H1 (cell line): ENCODE results near the gene SOCS4. TPM values are rescaled to one million over a fixed set of nuclear protein-coding genes. Genes with fewer than 3 reads are reported as not detected.

Experiments used
- CTCF ChIA-PET: fragments of 300-600 bp; sonication (Branson Sonifier 250); formaldehyde crosslinking; loops from one replicate; lab custom pipeline; 2021; ENCODE audit not compliant: partially characterized antibody; lab: Charles Lee
- POLR2A ChIA-PET: fragments of 300-600 bp; sonication (Branson Sonifier 250); formaldehyde crosslinking; loops from one replicate; lab custom pipeline; 2021; ENCODE audit warnings: inconsistent platforms; ENCODE audit not compliant: partially characterized antibody; lab: Charles Lee
- DNase-seq, 2 experiments: peaks; one replicate each; pipeline versions ENCODE4 v3.0.0 to v3.0.0-alpha.2; 2010 to 2022; ENCODE audit warnings: low spot score in 2 of 2, low read depth in 1 of 2, mixed read lengths in 1 of 2
- FAIRE-seq: peaks from 2 replicates; lab custom pipeline; 2011; peaks lifted over from hg19 to GRCh38; lab: Jason Lieb, UNC
- H2AFZ ChIP-seq: 2 replicates; pipeline ENCODE4 v1.8.1; 2012; ENCODE audit warnings: low read length, inconsistent platforms
- H2AK5ac ChIP-seq: 2 replicates; pipeline ENCODE4 v1.6.1; 2013; ENCODE audit warnings: low read depth, low read length
- H2BK120ac ChIP-seq: replicated peaks from 2 replicates; pipeline ENCODE3; 2013; ENCODE audit warnings: low read depth, low read length, inconsistent platforms
- H2BK12ac ChIP-seq: 2 replicates; pipeline ENCODE4 v1.6.1; 2013; ENCODE audit warnings: low read depth, low read length
- H2BK15ac ChIP-seq: 2 replicates; pipeline ENCODE4 v1.6.1; 2013; ENCODE audit warnings: low read length
- H2BK20ac ChIP-seq: 2 replicates; pipeline ENCODE4 v1.6.1; 2013; ENCODE audit warnings: low read length
- H2BK5ac ChIP-seq: 2 replicates; pipeline ENCODE4 v1.6.1; 2013; ENCODE audit warnings: low read depth, low read length
- H3K14ac ChIP-seq: 2 replicates; pipeline ENCODE4 v1.6.1; 2013; ENCODE audit warnings: inconsistent platforms; ENCODE audit not compliant: insufficient read length
- H3K18ac ChIP-seq: 2 replicates; pipeline ENCODE4 v1.6.1; 2013; ENCODE audit warnings: low read length; ENCODE audit errors: extremely low read depth
- H3K23ac ChIP-seq: 2 replicates; pipeline ENCODE4 v1.6.1; 2013; ENCODE audit warnings: inconsistent platforms; ENCODE audit not compliant: insufficient read length
- H3K23me2 ChIP-seq: 2 replicates; pipeline ENCODE4 v1.6.1; 2013; ENCODE audit warnings: low read depth, low read length
- H3K27ac ChIP-seq: 2 replicates; pipeline ENCODE4 v1.6.1; 2011; ENCODE audit warnings: low read depth, low read length, inconsistent platforms
- H3K27me3 ChIP-seq, 4 experiments: replicated peaks in 1 of 4; 1 replicate in 1 of 4; 2 replicates in 3 of 4; pipeline versions ENCODE4 v1.6.1 to v1.8.1; 2011 to 2013; ENCODE audit warnings: low read length in 3 of 4, mild to moderate bottlenecking in 3 of 4, inconsistent platforms in 2 of 4, mixed read lengths in 2 of 4, moderate library complexity in 1 of 4; ENCODE audit not compliant: control insufficient read depth in 3 of 4, insufficient read depth in 3 of 4; ENCODE audit errors: extremely low read depth in 1 of 4
- H3K36me3 ChIP-seq, 4 experiments: 2 replicates each; pipeline versions ENCODE4 v1.6.1 to v1.8.1; 2011 to 2013; ENCODE audit warnings: mild to moderate bottlenecking in 4 of 4, low read length in 3 of 4, moderate library complexity in 2 of 4, control low read depth in 1 of 4, inconsistent platforms in 1 of 4; ENCODE audit not compliant: insufficient read depth in 4 of 4, control insufficient read depth in 2 of 4
- H3K4ac ChIP-seq: replicated peaks from 2 replicates; pipeline ENCODE3; 2013; ENCODE audit warnings: low read length, low read depth, mixed read lengths, inconsistent platforms; ENCODE audit not compliant: insufficient read length
- H3K4me1 ChIP-seq, 4 experiments: replicated peaks in 1 of 4; 1 replicate in 1 of 4; 2 replicates in 3 of 4; pipeline versions ENCODE4 v1.6.1 to v1.8.1; 2011 to 2013; ENCODE audit warnings: low read length in 3 of 4, inconsistent platforms in 2 of 4, mixed read lengths in 1 of 4; ENCODE audit not compliant: insufficient read depth in 4 of 4, control insufficient read depth in 3 of 4
- H3K4me2 ChIP-seq, 2 experiments: 2 replicates each; pipeline versions ENCODE4 v1.6.1 to v1.8.1; 2011 to 2013; ENCODE audit warnings: low read depth in 2 of 2, low read length in 2 of 2, control low read depth in 1 of 2, inconsistent platforms in 1 of 2, mild to moderate bottlenecking in 1 of 2; ENCODE audit not compliant: insufficient read depth in 1 of 2
- H3K4me3 ChIP-seq, 4 experiments: fragments of 200-600, 300-600 bp in 1 of 4; sonication (generic), shearing (Covaris generic), sonication (Bioruptor Twin) in 1 of 4; 2 replicates each; pipeline versions ENCODE4 v1.5.1 to v1.8.1; 2011 to 2016; ENCODE audit warnings: low read length in 4 of 4, low read depth in 3 of 4, control low read depth in 2 of 4, inconsistent platforms in 2 of 4, mild to moderate bottlenecking in 2 of 4, mixed read lengths in 1 of 4, moderate library complexity in 1 of 4; ENCODE audit not compliant: insufficient read depth in 2 of 4; ENCODE audit errors: extremely low read depth in 1 of 4
- H3K56ac ChIP-seq: replicated peaks from 2 replicates; pipeline ENCODE3; 2013; ENCODE audit warnings: low read depth, mild to moderate bottlenecking, mixed read lengths, low read length, inconsistent platforms; ENCODE audit not compliant: insufficient read length
- H3K79me1 ChIP-seq: 2 replicates; pipeline ENCODE4 v1.6.1; 2013; ENCODE audit warnings: low read depth, low read length, control low read depth
- H3K79me2 ChIP-seq, 2 experiments: 2 replicates each; pipeline versions ENCODE4 v1.6.1 to v1.8.1; 2012 to 2013; ENCODE audit warnings: low read length in 2 of 2, mild to moderate bottlenecking in 2 of 2, inconsistent platforms in 1 of 2; ENCODE audit not compliant: insufficient read depth in 2 of 2, control insufficient read depth in 1 of 2
- H3K9ac ChIP-seq, 4 experiments: replicated peaks in 1 of 4; 1 replicate in 1 of 4; 2 replicates in 3 of 4; pipeline versions ENCODE4 v1.6.1 to v1.8.1; 2011 to 2013; ENCODE audit warnings: low read depth in 3 of 4, low read length in 3 of 4, control low read depth in 2 of 4, mild to moderate bottlenecking in 2 of 4, moderate library complexity in 2 of 4, inconsistent platforms in 1 of 4; ENCODE audit errors: extremely low read depth in 1 of 4
- H3K9me3 ChIP-seq, 2 experiments: 2 replicates each; pipeline versions ENCODE4 v1.6.1 to v1.8.1; 2012 to 2013; ENCODE audit warnings: mild to moderate bottlenecking in 2 of 2, moderate library complexity in 2 of 2, control low read depth in 1 of 2, inconsistent platforms in 1 of 2, low read depth in 1 of 2, low read length in 1 of 2, mixed read lengths in 1 of 2; ENCODE audit not compliant: insufficient read depth in 2 of 2
- H4K20me1 ChIP-seq, 2 experiments: replicated peaks in 1 of 2; 2 replicates each; pipeline versions ENCODE3 to v1.8.1; 2011 to 2013; ENCODE audit warnings: inconsistent platforms in 2 of 2, low read length in 2 of 2, mild to moderate bottlenecking in 1 of 2; ENCODE audit not compliant: insufficient read depth in 2 of 2, control insufficient read depth in 1 of 2
- H4K5ac ChIP-seq: 2 replicates; pipeline ENCODE4 v1.6.1; 2013; ENCODE audit warnings: low read length, low read depth, mixed read lengths, inconsistent platforms; ENCODE audit not compliant: insufficient read length
- H4K8ac ChIP-seq: 2 replicates; pipeline ENCODE4 v1.8.0; 2013; ENCODE audit warnings: mild to moderate bottlenecking, moderate library complexity, low read length, inconsistent platforms; ENCODE audit not compliant: insufficient read depth; ENCODE audit errors: extremely low read depth
- H4K91ac ChIP-seq: replicated peaks from 2 replicates; pipeline ENCODE3; 2013; ENCODE audit warnings: low read length, mixed read lengths, inconsistent platforms; ENCODE audit not compliant: insufficient read length
- EZH2 ChIP-seq: fragments of 200-600 bp; sonication (generic); IDR thresholded peaks from 2 replicates; pipeline ENCODE4 v1.7.1; 2012; ENCODE audit warnings: low read depth, mild to moderate bottlenecking, moderate library complexity, low read length, inconsistent platforms; ENCODE audit not compliant: severe bottlenecking
- USF2 ChIP-seq: IDR thresholded peaks from 2 replicates; pipeline ENCODE4 v1.6.1; 2011; ENCODE audit warnings: low read length, improper control_type of control experiment
- WGBS, 2 experiments: shearing (Covaris generic) in 1 of 2; methylation state at CpG; one replicate each; pipeline versions ENCODE4 v1.1.6 to v1.1.7; 2013 to 2015; ENCODE audit warnings: low lambda C conversion rate in 2 of 2, mixed read lengths in 2 of 2, inconsistent platforms in 1 of 2, low coverage in 1 of 2, missing lambda C conversion rate in 1 of 2; ENCODE audit not compliant: insufficient replicate concordance in 2 of 2, insufficient coverage in 1 of 2, insufficient read length in 1 of 2; ENCODE audit errors: extremely low coverage in 1 of 2, missing lambda C conversion rate in 1 of 2; 5-methylcytosine and 5-hydroxymethylcytosine counted together
- polyA plus RNA-seq, 7 experiments: library from polyadenylated mRNA; depleted of rRNA in 3 of 7; stranded (reverse) in 5 of 7; unstranded in 2 of 7; fragments of >200 nt in 5 of 7; fragments of 200-250 nt in 2 of 7; gene quantifications; 1 replicate in 5 of 7; 2 replicates in 1 of 7; 4 replicates in 1 of 7; pipeline versions ENCODE4 v1.2.1 to v1.2.3, GENCODE V29; 2011 to 2013; ENCODE audit warnings: missing spikeins in 2 of 7, mixed read lengths in 2 of 7
- total RNA-seq: library from RNA; stranded (reverse); fragmentation: NEBNext Ultra II Directional; extraction: Animal tissue kit (Norgen Biotek cat#: 25700); gene quantifications from 2 replicates; pipeline ENCODE4 v1.2.1, GENCODE V29; 2021

SOCS4 gene
- total and polyA plus RNA-seq, 2 of the 8 experiments (the other 6 are each of a cell fraction or from before 2014, with no cell fraction given): 5.5 to 31.5 TPM

GRCh38 chr14:55015006-55015405, 12.0 kb upstream of the SOCS4 start:
- Histone ChIP-seq H4K91ac (no peak overlapping the region), H3K18ac (no peak overlapping the region), H3K79me1 (peaks cover 3% of the 10 kb centered on the region; the same call in 1 of the 2 replicates), H2BK12ac (no peak overlapping the region), H2BK120ac (no peak overlapping the region), H3K14ac (no peak overlapping the region), H4K20me1 (peaks cover 0 to 8% of the 10 kb centered on the region in 2 experiments), H3K23ac (no peak overlapping the region), H3K4me2 (no peak overlapping the region), H3K4me3 (no peak overlapping the region), H3K9ac (no peak overlapping the region), H2BK5ac (no peak overlapping the region), H3K27me3 (no peaks in the 10 kb centered on the region), H4K8ac (no peak overlapping the region), H3K23me2 (no peaks in the 10 kb centered on the region), H2BK20ac (no peak overlapping the region), H3K4ac (no peak overlapping the region), H3K9me3 (no peaks in the 10 kb centered on the region), H2BK15ac (no peak overlapping the region), H2AK5ac (no peak overlapping the region), H3K4me1 (peaks cover 0 to 2% (median 0%) of the 10 kb centered on the region in 4 experiments; a peak in 1 of 7 replicates), H3K36me3 (peaks cover 6 to 78% (median 22%) of the 10 kb centered on the region in 4 experiments), H3K79me2 (peaks cover 0 to 67% of the 10 kb centered on the region in 2 experiments; a peak in 2 of 4 replicates), H3K27ac (no peak overlapping the region), H3K56ac (no peak overlapping the region), H4K5ac (no peak overlapping the region), H2AFZ (no peak overlapping the region)
- FAIRE-seq (no peak), DNase-seq (no peak)
- ChIA-PET CTCF (interaction anchor here (0.7 kb wide), 1 partner anchor 36 kb away, joined by 3 read pairs; no protein-coding TSS in a partner anchor), POLR2A (interaction anchor here (0.9 to 3.3 kb wide), 6 partner anchors 8 to 41 kb away, joined by 3 to 29 read pairs (median 4); partner anchors contain the start of genes MAPK1IP1L, SOCS4 and WDHD1)
- WGBS, 2 experiments: 83% methylated on average over 2 of the region's 2 CpGs; no CpG with 5 or more reads in 1 of the 2 experiments
- no peak for TF ChIP-seq EZH2
- no peak for TF ChIP-seq USF2
